Type B pancreatic cell (in vitro differentiated cells): Measurements from ENCODE around the gene KIF19. TPM values are rescaled to one million over a fixed set of nuclear protein-coding genes. Genes with fewer than 3 reads are reported as not detected.

Experiments
- DNase-seq: peaks from one replicate; pipeline ENCODE4 v3.0.0; 2021; ENCODE audit warnings: mixed read lengths; ENCODE audit not compliant: unreplicated experiment; ENCODE audit errors: extremely low spot score
- H3K27ac Mint-ChIP-seq: 2 replicates; pipeline ENCODE4 v1.8.0; 2021; ENCODE audit warnings: mild to moderate bottlenecking, mixed read lengths
- H3K27me3 Mint-ChIP-seq: 2 replicates; pipeline ENCODE4 v1.8.0; 2021; ENCODE audit warnings: mixed read lengths
- H3K36me3 Mint-ChIP-seq: 2 replicates; pipeline ENCODE4 v1.8.0; 2021; ENCODE audit warnings: mixed read lengths
- H3K4me1 Mint-ChIP-seq: one replicate; pipeline ENCODE4 v1.8.0; 2021; ENCODE audit warnings: mixed read lengths; ENCODE audit not compliant: unreplicated experiment
- H3K4me3 Mint-ChIP-seq: 2 replicates; pipeline ENCODE4 v1.8.0; 2021; ENCODE audit warnings: mild to moderate bottlenecking, mixed read lengths
- H3K9me3 Mint-ChIP-seq: 2 replicates; pipeline ENCODE4 v1.8.0; 2021; ENCODE audit warnings: mixed read lengths
- total RNA-seq: library from RNA; stranded (reverse); gene quantifications from 2 replicates; pipeline ENCODE4 v1.2.1, GENCODE V29; 2021; ENCODE audit warnings: low replicate concordance
- TF ChIP-seq, protein P1 (sequence below): fragments of 200-600 bp; sonication (generic); conservative IDR thresholded peaks from 2 replicates; pipeline ENCODE4 v1.5.0; 2021; ENCODE audit warnings: antibody characterized with exemption, mild to moderate bottlenecking

The KIF19 gene
- total RNA-seq, 1 donor from 2014 or later, result 2.9 TPM

DNA sequence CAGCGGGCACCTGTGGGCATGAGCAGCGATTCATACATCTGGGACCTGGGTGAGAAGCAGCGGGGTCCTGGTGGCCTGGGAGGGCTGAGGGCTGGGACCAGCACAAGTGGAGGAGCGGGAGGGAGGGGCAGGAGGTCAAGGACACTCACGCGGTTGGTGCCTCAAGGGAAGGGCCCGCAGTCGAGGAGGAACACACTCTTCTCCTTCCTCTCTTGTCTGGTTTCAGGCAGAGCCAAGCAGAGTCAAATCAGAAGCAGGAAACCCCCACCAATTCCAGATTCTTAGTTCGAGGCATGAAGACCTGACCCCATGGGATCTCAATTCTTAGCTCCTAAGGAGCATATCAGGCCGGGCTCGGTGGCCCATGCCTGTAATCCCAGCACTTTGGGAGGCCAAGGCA, 36.3 kb upstream of the KIF19 start:
- no peaks in the 10 kb centered on the region for H3K36me3 Mint-ChIP-seq
- DNase-seq, result no peak
- TF ChIP-seq, protein P1, sequence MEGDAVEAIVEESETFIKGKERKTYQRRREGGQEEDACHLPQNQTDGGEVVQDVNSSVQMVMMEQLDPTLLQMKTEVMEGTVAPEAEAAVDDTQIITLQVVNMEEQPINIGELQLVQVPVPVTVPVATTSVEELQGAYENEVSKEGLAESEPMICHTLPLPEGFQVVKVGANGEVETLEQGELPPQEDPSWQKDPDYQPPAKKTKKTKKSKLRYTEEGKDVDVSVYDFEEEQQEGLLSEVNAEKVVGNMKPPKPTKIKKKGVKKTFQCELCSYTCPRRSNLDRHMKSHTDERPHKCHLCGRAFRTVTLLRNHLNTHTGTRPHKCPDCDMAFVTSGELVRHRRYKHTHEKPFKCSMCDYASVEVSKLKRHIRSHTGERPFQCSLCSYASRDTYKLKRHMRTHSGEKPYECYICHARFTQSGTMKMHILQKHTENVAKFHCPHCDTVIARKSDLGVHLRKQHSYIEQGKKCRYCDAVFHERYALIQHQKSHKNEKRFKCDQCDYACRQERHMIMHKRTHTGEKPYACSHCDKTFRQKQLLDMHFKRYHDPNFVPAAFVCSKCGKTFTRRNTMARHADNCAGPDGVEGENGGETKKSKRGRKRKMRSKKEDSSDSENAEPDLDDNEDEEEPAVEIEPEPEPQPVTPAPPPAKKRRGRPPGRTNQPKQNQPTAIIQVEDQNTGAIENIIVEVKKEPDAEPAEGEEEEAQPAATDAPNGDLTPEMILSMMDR, result no peak
- no peaks in the 10 kb centered on the region for H3K9me3 Mint-ChIP-seq
- no peak overlapping the region for H3K4me3 Mint-ChIP-seq
- H3K27me3 Mint-ChIP-seq, result peaks cover 5% of the 10 kb centered on the region
- peaks cover 5% of the 10 kb centered on the region for H3K4me1 Mint-ChIP-seq
- H3K27ac Mint-ChIP-seq, result no peak overlapping the region

- no peak overlapping the region for H3K27ac Mint-ChIP-seq
- no peaks in the 10 kb centered on the region for H3K36me3 Mint-ChIP-seq
- H3K4me1 Mint-ChIP-seq, result no peaks in the 10 kb centered on the region
- H3K9me3 Mint-ChIP-seq, result no peaks in the 10 kb centered on the region
- TF ChIP-seq, protein P1, result peak; percentile 34
- DNase-seq, result no peak
- H3K4me3 Mint-ChIP-seq, result no peak overlapping the region
- peaks cover 3% of the 10 kb centered on the region for H3K27me3 Mint-ChIP-seq
Measured at GRCh38 chr17:74290340-74290739, 35.7 kb upstream of the KIF19 start.

- no peak overlapping the region for H3K4me3 Mint-ChIP-seq
- peaks cover 7% of the 10 kb centered on the region for H3K27me3 Mint-ChIP-seq
- H3K36me3 Mint-ChIP-seq, result no peaks in the 10 kb centered on the region
- TF ChIP-seq, protein P1, result no peak
- peaks cover 12% of the 10 kb centered on the region for H3K4me1 Mint-ChIP-seq
- no peak overlapping the region for H3K27ac Mint-ChIP-seq
- DNase-seq, result no peak
- no peaks in the 10 kb centered on the region for H3K9me3 Mint-ChIP-seq
Measured at GRCh38 chr17:74292495-74292894, 33.5 kb upstream of the KIF19 start.

DNA sequence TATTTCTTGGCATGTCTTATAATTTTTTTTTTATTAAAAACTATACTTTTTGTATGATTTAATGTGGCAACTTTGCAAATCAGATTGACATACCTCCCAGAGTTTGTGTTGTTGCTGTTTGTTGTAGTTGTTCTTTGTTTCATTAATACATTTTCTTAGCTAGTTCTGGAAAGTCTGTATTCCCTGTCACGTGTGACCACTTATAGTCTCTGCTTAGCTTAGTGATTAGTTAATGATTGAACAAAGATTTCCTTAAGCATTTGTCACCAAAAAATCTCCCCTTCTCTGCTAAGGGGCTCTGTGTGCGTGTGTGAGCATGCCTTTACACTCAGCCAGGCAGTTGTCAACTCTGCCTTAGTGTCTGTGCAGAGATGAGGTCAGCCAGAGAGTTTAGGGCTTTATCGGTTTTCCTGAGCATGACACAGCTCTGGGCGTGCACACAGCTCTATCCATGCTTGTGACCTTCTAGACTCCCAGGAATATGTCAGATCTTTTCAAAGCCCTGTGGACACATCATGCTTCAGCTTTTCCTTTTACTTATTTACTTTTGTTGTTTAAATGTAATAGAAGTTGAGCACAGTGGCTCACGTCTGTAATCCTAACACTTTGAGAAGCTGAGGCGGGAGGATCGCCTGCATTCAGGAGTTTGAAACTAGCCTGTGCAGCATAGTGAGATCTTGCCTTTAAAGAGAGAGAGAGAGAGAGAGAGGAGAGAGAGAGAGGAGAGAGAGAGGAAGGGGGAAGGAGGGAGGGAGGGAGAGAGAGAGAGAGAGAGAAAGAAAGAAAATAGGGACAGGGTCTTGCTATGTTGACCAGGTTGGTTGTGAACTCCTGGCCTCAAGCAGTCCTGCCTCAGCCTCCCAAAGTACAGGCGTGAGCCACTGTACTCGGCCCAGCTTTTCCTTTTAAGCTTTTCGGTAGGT, 30.1 kb upstream of the KIF19 start:
- H3K27me3 Mint-ChIP-seq, result peaks cover 12% of the 10 kb centered on the region
- peaks cover 12% of the 10 kb centered on the region for H3K4me1 Mint-ChIP-seq
- no peak for DNase-seq
- no peaks in the 10 kb centered on the region for H3K9me3 Mint-ChIP-seq
- no peak overlapping the region for H3K4me3 Mint-ChIP-seq
- no peaks in the 10 kb centered on the region for H3K36me3 Mint-ChIP-seq
- TF ChIP-seq, protein P1, result no peak
- H3K27ac Mint-ChIP-seq, result peak overlapping the region; percentile 56

- DNase-seq, result no peak
- TF ChIP-seq, protein P1, result peak; percentile 80
- Mint-ChIP-seq H3K36me3 (no peaks in the 10 kb centered on the region), H3K4me1 (peaks cover 12% of the 10 kb centered on the region), H3K4me3 (no peak overlapping the region), H3K9me3 (no peaks in the 10 kb centered on the region), H3K27ac (no peak overlapping the region), H3K27me3 (peaks cover 15% of the 10 kb centered on the region)
Measured at GRCh38 chr17:74296548-74296936, 29.5 kb upstream of the KIF19 start.
